Spleen (tissue), 7 donors: ENCODE data around the gene AXIN1.

Source experiments
- POLR2A ChIP-seq, 3 donors: fragments of 450-650 bp; IDR thresholded peaks; one replicate each; pipeline ENCODE4 v1.5.1; 2017; ENCODE audit warnings: antibody characterized with exemption in 3 of 3, mild to moderate bottlenecking in 1 of 3
- POLR2AphosphoS5 ChIP-seq, 3 donors: sonication (generic); formaldehyde crosslinking; IDR thresholded peaks; one replicate each; pipeline ENCODE4 v1.5.1; 2017; ENCODE audit warnings: antibody characterized with exemption in 3 of 3
- TF ChIP-seq, protein P1 (sequence below), 11 experiments: fragments of 200-600 bp in 7 of 11; fragments of 450-650 bp in 4 of 11; sonication (generic) in 4 of 11; IDR thresholded peaks in 8 of 11; conservative IDR thresholded peaks in 3 of 11; 1 replicate in 7 of 11; 2 replicates in 4 of 11; pipeline versions ENCODE4 v1.4.0 to v1.8.0; 2016 to 2021; ENCODE audit warnings: antibody characterized with exemption in 11 of 11, inconsistent platforms in 4 of 11, mild to moderate bottlenecking in 1 of 11
- donor health status: DM: no; HTN: no; CAD: no; lungs with moderate emphysema.
- donor health status: DM: no; HTN: no; CAD: no.
- donor health status: DM: no; HTN: no; CAD: no.

DNA sequence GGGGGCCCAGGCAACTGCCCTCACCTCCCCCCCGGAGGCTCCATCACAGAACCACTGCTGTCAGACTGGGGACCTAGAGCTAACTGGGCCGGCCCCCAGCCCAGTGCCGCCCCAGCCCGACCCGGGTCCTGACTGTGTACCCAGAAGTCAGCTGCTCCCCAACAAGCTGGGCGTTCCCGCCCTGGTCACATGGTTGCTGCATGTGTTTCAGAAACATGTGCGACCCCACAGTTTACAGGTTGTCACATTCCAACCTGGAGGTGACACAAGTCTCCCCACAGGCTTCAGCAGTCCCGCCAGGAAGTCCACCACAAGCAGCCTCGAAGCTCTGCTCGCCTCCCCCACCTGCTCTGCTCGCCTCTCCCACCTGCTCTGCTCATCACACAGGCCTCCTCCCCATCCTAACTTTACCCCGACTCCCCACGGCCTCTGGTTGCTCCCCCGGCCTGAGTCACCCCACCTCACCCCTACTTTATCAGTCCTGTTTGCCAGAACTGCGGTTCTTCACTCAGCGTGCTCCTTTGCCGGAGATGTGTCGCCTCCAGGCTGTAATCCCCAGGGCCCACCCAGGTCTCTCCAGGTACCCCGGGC, 16.8 kb upstream of the AXIN1 start:
- TF ChIP-seq POLR2A (IDR thresholded peaks at IDR 0.05) (no peak), POLR2AphosphoS5 (IDR thresholded peaks at IDR 0.05) (no peak)
- TF ChIP-seq, protein P1, sequence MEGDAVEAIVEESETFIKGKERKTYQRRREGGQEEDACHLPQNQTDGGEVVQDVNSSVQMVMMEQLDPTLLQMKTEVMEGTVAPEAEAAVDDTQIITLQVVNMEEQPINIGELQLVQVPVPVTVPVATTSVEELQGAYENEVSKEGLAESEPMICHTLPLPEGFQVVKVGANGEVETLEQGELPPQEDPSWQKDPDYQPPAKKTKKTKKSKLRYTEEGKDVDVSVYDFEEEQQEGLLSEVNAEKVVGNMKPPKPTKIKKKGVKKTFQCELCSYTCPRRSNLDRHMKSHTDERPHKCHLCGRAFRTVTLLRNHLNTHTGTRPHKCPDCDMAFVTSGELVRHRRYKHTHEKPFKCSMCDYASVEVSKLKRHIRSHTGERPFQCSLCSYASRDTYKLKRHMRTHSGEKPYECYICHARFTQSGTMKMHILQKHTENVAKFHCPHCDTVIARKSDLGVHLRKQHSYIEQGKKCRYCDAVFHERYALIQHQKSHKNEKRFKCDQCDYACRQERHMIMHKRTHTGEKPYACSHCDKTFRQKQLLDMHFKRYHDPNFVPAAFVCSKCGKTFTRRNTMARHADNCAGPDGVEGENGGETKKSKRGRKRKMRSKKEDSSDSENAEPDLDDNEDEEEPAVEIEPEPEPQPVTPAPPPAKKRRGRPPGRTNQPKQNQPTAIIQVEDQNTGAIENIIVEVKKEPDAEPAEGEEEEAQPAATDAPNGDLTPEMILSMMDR (IDR thresholded peaks at IDR 0.05 in 8 of 11, conservative IDR thresholded peaks at IDR 0.05 in 3 of 11), result no peak
